Stomach smooth muscle (tissue), 2 donors: ENCODE results near the gene TOMM40.
"Not testable (repeated sequence)": the region's sequence is repeated elsewhere in the genome, so short reads cannot be mapped to it uniquely, and the experiment has no call there.

Source experiments
- H3K27ac ChIP-seq: one replicate; pipeline ENCODE4 v1.7.0; 2013; ENCODE audit warnings: mild to moderate bottlenecking, low read length, inconsistent platforms
- H3K27me3 ChIP-seq, 2 donors: one replicate each; pipeline ENCODE4 v1.7.0; 2013; ENCODE audit warnings: low read length in 2 of 2; ENCODE audit not compliant: insufficient read depth in 2 of 2, control insufficient read depth in 1 of 2
- H3K36me3 ChIP-seq, 2 donors: one replicate each; pipeline ENCODE4 v1.7.0; 2013; ENCODE audit warnings: low read length in 2 of 2; ENCODE audit not compliant: control insufficient read depth in 2 of 2, insufficient read depth in 2 of 2
- H3K4me1 ChIP-seq: one replicate; pipeline ENCODE4 v1.7.0; 2013; ENCODE audit warnings: low read length; ENCODE audit not compliant: control insufficient read depth, insufficient read depth
- H3K4me3 ChIP-seq, 2 donors: one replicate each; pipeline ENCODE4 v1.7.0; 2013; ENCODE audit warnings: low read length in 2 of 2
- H3K9ac ChIP-seq, 2 donors: one replicate each; pipeline ENCODE4 v1.7.0; 2013; ENCODE audit warnings: low read length in 2 of 2, mild to moderate bottlenecking in 1 of 2
- H3K9me3 ChIP-seq, 2 donors: one replicate each; pipeline ENCODE4 v1.7.0; 2013; ENCODE audit warnings: low read length in 2 of 2; ENCODE audit not compliant: control insufficient read depth in 2 of 2
- donor health status: healthy.
- donor health status: Pancreatic carcinoma.

The TOMM40 gene

GRCh38 chr19:44886141-44886540 is 4.9 kb upstream of the TOMM40 start:
- H3K9me3 ChIP-seq, result no peaks in the 10 kb centered on the region
- no peak overlapping the region for H3K27ac ChIP-seq
- no peaks in the 10 kb centered on the region for H3K27me3 ChIP-seq
- peaks cover 8 to 19% of the 10 kb centered on the region in 2 donors for H3K36me3 ChIP-seq
- no peak overlapping the region for H3K9ac ChIP-seq
- no peak overlapping the region for H3K4me3 ChIP-seq
- H3K4me1 ChIP-seq, result peaks cover 8% of the 10 kb centered on the region

DNA sequence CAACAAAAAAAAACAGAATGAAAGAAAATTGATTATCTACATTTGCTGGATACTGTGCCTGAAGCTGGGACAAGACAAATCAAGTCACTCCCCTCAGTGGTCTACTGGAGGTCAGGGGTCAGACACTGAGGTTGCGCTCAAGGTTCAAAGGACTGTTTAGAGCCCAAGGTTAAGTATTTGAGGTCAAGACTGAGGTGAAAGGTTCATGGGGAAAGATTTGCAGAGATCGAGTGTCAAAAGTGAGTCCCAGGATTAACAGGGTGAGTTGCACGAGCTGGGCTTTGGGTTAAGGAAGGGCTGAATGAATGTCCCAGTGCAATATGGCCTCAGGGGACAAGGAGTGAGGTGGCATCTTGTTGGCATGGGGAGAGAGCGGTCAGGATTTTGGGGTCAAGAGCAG is 3.4 kb upstream of the TOMM40 start:
- Histone ChIP-seq H3K9me3 (no peaks in the 10 kb centered on the region), H3K36me3 (peaks cover 9 to 20% of the 10 kb centered on the region in 2 donors), H3K4me1 (peaks cover 21% of the 10 kb centered on the region), H3K27ac (no peak overlapping the region), H3K9ac (no peak overlapping the region), H3K4me3 (no peak overlapping the region), H3K27me3 (no peaks in the 10 kb centered on the region)

DNA sequence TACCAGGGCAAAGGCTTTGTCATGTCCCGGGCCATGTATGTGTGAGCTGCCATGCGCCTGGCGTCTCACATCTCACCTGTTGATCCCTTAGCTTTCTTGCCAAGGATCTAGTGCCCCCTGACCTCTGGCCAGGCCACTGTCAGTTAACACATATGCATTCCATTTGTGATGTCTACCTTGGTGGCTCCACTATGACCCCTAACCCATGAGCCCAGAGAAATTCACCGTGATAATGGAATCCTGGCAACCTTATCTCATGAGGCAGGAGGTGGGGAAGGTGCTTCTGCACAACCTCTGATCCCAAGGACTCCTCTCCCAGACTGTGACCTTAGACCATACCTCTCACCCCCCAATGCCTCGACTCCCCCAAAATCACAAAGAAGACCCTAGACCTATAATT is 2.7 kb upstream of the TOMM40 start:
- H3K9ac ChIP-seq, H3K27me3 ChIP-seq, H3K4me3 ChIP-seq, H3K27ac ChIP-seq, H3K9me3 ChIP-seq: not testable (repeated sequence)
- peaks cover 27% of the 10 kb centered on the region for H3K4me1 ChIP-seq
- peaks cover 15 to 25% of the 10 kb centered on the region in 2 donors for H3K36me3 ChIP-seq

- peak overlapping the region; percentile 83 to 85 for H3K9ac ChIP-seq
- peak overlapping the region; percentile 96 for H3K27ac ChIP-seq
- no peaks in the 10 kb centered on the region for H3K27me3 ChIP-seq
- H3K4me3 ChIP-seq, result peak overlapping the region; percentile 85 to 88
- no peaks in the 10 kb centered on the region for H3K9me3 ChIP-seq
- peaks cover 22 to 31% of the 10 kb centered on the region in 2 donors for H3K36me3 ChIP-seq
- H3K4me1 ChIP-seq, result peaks cover 27% of the 10 kb centered on the region
Observed at GRCh38 chr19:44889830-44890365, 1.2 kb upstream of the TOMM40 start.

DNA sequence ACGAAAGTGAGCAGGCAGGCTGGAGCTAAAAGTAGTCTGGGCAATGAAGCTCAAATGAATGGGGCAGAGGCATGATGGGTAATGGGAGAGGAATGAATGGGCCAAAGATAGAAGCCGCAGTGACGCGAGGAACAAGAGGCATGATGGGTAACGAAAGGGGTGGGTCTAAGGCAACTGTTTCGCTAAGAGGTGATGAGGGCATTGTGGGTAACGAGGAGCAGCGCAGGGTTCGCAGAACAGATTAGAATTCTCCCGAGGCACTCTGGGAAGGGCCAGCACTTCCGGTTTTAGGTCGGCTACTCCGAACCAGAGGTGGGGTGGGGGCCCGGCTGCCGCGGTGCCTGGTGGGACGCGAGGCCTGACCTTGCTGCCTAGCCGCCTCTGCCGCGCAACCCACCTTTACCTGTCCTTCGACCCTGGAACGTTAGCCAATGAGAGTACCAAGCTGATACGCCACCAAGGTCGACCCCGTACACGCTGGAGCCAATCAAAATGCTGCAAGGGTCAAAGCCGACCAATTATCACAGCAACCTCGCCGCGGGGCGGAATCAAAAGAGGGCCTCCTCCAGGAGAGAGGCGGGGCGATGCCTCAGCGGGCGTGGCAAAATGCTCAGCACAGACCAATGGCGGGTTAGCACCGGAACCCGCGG is 563 bp upstream of the TOMM40 start:
- H3K9ac ChIP-seq, result peak overlapping the region; percentile 83 to 85
- H3K27me3 ChIP-seq, result no peaks in the 10 kb centered on the region
- H3K27ac ChIP-seq, result peak overlapping the region; percentile 96
- no peaks in the 10 kb centered on the region for H3K9me3 ChIP-seq
- H3K36me3 ChIP-seq, result peaks cover 22 to 32% of the 10 kb centered on the region in 2 donors
- peaks cover 27% of the 10 kb centered on the region for H3K4me1 ChIP-seq
- H3K4me3 ChIP-seq, result peak overlapping the region; percentile 85 to 88

- Histone ChIP-seq H3K36me3 (peaks cover 38 to 45% of the 10 kb centered on the region in 2 donors), H3K27ac (no peak overlapping the region), H3K9ac (no peak overlapping the region), H3K9me3 (no peaks in the 10 kb centered on the region), H3K4me3 (no peak overlapping the region), H3K4me1 (peaks cover 27% of the 10 kb centered on the region), H3K27me3 (no peaks in the 10 kb centered on the region)
Observed at GRCh38 chr19:44892932-44893331, 1.9 kb downstream of the TOMM40 start.

- peaks cover 36 to 42% of the 10 kb centered on the region in 2 donors for H3K36me3 ChIP-seq
- peaks cover 27% of the 10 kb centered on the region for H3K4me1 ChIP-seq
- no peak overlapping the region for H3K27ac ChIP-seq
- H3K9me3 ChIP-seq, result no peaks in the 10 kb centered on the region
- no peak overlapping the region for H3K4me3 ChIP-seq
- H3K27me3 ChIP-seq, result no peaks in the 10 kb centered on the region
- H3K9ac ChIP-seq, result no peak overlapping the region
Observed at GRCh38 chr19:44893332-44894051, 2.4 kb downstream of the TOMM40 start.

DNA sequence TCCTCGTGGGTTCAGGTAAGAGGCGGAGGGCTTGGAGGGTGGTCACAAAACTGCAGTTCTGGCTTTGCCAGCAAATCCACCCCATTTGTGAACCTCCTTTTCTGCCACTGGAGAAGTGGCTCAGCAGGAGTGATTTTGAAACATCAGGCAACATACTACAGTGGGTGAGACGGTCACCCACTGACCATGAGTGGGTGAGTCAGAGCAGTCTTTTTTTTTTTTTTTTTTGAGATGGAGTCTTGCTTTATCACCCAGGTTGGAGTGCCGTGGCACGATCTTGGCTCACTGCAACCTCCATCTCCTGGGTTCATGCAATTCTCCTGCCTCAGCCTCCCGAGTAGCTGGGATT is 3.0 kb downstream of the TOMM40 start:
- Histone ChIP-seq H3K36me3 (peaks cover 36 to 42% of the 10 kb centered on the region in 2 donors), H3K27ac (no peak overlapping the region), H3K9me3 (no peaks in the 10 kb centered on the region), H3K4me1 (peaks cover 27% of the 10 kb centered on the region), H3K4me3 (no peak overlapping the region), H3K27me3 (no peaks in the 10 kb centered on the region), H3K9ac (no peak overlapping the region)

DNA sequence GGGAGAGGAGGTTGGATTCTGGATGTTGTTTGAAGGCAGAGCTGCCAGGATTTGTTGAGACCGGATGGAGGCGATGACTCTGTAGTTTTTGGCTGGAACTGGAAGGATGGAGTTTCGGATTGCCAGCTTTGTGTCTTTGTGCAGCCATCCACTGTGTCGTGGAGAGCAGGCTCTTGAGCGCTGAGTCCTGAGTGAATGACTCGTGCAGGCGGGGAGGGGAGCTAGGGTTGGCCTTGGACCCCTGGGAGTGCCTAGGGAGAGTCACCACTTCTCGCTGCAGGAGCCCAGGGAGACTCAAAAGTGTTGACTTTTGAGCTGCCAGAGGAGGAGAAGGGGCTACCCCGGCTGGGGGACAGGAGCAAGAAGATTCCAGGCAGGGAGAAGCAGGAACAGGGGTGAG is 3.9 kb downstream of the TOMM40 start:
- Histone ChIP-seq H3K4me3 (no peak overlapping the region), H3K9ac (no peak overlapping the region), H3K36me3 (peaks cover 38 to 44% of the 10 kb centered on the region in 2 donors), H3K27ac (no peak overlapping the region), H3K9me3 (no peaks in the 10 kb centered on the region), H3K4me1 (peaks cover 22% of the 10 kb centered on the region), H3K27me3 (no peaks in the 10 kb centered on the region)

GRCh38 chr19:44897835-44898234 is 6.8 kb downstream of the TOMM40 start:
- Histone ChIP-seq H3K27me3 (no peaks in the 10 kb centered on the region), H3K4me1 (peaks cover 4% of the 10 kb centered on the region), H3K36me3 (peaks cover 44 to 59% of the 10 kb centered on the region in 2 donors), H3K9me3 (no peaks in the 10 kb centered on the region), H3K9ac (no peak overlapping the region), H3K27ac (no peak overlapping the region), H3K4me3 (no peak overlapping the region)
